Medulla oblongata (tissue), 1 donor: ENCODE measurements around the gene HLA-DOA.

Experiments used
- DNase-seq: peaks from one replicate; pipeline ENCODE4 v3.0.0-alpha.2; 2015; ENCODE audit errors: extremely low spot score

The HLA-DOA gene

DNA sequence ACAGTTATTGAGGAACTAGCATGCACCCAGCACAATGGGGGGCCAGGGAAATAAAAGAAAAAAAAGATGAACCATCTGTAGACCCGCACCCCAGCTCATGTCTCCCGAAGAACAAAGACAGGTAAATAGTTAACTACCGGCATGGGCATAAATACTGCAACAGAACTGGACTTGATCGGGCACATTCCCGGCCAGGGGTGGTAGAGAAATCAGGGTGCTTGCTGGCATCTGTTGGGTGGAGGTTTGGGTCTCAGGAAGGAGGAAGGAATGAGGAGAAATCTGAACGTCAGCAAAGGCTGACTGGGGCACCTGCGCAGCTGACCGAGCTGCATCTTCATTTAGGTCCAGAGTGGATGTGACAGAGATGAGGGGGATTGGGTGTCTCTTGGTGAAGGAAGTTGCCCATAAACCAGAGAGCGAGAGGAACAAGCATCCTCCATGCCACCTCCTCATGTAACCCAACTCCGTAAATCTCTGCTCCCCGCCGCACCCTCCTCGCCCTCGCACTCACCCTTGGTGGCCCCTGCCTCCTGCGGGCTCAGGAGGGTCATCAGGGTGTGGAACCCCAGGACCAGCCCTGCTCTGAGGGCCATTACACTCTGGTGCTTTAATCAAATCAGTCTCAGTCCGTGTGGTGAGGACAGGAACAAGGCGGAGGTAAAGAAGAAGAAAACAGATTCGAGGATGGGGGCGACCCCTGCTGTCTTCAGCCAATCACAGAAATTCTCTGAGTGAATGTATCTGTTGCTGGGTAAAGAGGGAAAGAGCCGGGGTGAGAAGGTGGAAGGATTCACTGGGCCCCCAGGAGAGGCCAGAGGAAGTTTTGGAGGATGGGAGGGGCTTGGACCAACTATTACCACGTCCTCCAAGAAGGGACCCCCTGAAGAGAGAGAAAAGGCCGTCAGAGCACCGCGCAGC, at the start of gene HLA-DOA:
TSS of gene HLA-DOA (minus strand) at position 648 of the 918 bp plus-strand sequence.
- DNase-seq: peak; percentile 73

GRCh38 chr6:33057222-33058150, 48.1 kb upstream of the HLA-DOA start:
- DNase-seq: no peak

- no peak for DNase-seq
Measured at GRCh38 chr6:33053230-33053629, 43.8 kb upstream of the HLA-DOA start.

DNA sequence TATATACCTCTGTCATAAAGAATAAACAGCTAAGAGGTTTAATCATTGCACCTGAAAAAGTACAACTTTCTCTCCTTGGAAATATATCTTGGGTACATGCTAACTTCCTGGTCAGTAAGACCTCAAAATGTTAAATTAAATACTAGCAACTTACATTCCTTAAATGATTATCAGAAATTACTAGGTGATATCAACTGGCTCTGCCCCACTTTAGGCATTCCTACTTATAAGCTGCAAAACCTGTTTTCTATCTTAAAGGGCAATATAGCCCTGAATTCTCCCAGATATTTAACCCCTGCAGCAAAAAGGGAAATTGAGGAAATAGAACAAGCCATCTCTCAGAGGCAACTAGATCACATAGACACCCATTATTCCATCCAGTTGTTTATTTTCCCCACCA, 43.2 kb upstream of the HLA-DOA start:
- DNase-seq: no peak

- DNase-seq: peak; percentile 38
Measured at GRCh38 chr6:33050014-33050810, 40.8 kb upstream of the HLA-DOA start.

GRCh38 chr6:33049323-33050013, 40.1 kb upstream of the HLA-DOA start:
- no peak for DNase-seq

- no peak for DNase-seq
Measured at GRCh38 chr6:33040157-33040556, 30.8 kb upstream of the HLA-DOA start.

- no peak for DNase-seq
Measured at GRCh38 chr6:33036535-33036934, 27.1 kb upstream of the HLA-DOA start.

DNA sequence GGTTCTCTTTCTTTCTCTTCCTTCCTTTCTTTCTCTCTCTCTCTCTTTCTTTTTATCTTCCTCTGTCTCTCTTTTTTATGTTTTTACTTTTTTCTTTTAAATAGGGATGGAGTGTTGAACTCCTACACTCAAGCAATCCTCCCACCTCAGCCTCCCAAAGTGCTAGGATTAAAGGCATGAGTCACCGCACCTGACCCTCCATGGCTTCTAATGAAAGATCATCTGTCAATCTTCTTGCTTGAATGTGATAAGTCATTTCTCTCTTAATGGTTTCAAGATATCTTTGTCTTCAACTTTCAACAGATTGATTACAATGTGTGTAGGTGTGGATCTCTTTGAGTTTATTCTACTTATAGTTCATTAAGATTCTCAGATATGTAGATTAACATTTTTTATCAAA, 25.2 kb upstream of the HLA-DOA start:
- DNase-seq: no peak

- DNase-seq: no peak
Measured at GRCh38 chr6:33030245-33030644, 20.9 kb upstream of the HLA-DOA start.

GRCh38 chr6:33029328-33030184, 20.2 kb upstream of the HLA-DOA start:
- DNase-seq: peak; percentile 87

DNA sequence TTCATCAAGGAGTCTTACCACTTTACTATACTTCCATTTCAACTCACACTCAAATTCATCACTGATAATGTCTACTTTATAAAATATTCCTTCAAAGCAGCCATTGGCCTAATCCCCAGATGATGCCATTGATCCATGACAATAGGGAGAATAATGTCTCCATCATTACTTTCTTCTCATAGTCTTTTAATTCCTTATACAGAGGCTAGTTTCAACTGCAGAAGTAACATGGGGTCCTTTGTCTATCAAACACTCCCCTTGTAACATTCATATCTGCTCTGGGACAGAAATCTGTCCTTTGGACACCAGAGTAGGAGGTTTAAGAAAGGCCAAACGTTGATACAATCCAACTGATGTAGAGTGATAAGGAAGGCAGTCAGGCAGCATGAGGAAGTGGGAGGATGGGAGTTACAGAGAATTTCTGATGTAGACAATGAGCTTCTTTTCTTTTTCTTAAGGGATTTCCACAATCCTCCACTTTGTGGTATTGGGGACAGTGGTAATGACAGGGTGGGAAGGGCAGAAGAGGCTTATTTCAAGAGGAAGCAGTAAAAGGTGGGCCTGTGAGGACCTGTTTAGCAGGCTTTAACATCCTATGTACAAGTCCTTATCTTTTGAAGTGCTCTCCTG, 18.9 kb upstream of the HLA-DOA start:
- no peak for DNase-seq

DNA sequence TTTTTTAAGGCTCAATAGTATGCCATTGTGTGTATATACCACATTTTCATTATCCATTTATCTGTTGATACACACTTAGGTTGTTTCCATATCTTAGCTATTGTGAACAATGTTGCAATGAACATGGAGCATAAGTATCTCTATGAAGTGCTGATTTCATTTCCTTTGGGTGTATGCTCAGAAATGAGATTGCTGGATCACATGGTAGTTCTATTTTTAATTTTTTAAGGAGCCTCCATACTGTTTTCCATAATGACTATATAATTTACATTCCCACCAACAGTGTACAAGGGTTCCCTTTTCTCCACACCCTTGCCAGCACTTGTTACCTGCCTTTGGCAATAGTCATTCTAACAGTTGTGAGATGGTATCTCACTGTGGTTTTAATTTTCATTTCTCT, 15.1 kb upstream of the HLA-DOA start:
- DNase-seq: no peak

DNA sequence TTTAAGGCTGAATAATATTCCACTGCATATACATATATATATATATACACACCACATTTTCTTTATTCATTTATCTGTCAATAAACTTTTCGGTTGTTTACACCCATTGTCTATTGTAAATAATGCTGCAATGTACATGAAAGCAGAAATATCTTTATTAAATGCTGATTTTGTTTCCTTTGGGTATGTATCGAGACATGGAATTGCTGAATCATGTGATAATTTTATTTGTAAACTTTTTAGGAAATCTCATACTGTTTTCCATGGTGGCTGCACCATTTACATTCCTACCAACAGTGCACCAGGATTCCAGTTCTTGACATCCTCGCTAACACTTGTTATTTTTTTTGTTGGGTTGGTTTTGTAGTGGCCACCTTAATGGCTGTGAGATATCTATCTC, 14.1 kb upstream of the HLA-DOA start:
- no peak for DNase-seq

GRCh38 chr6:33021917-33022316, 12.5 kb upstream of the HLA-DOA start:
- no peak for DNase-seq

DNA sequence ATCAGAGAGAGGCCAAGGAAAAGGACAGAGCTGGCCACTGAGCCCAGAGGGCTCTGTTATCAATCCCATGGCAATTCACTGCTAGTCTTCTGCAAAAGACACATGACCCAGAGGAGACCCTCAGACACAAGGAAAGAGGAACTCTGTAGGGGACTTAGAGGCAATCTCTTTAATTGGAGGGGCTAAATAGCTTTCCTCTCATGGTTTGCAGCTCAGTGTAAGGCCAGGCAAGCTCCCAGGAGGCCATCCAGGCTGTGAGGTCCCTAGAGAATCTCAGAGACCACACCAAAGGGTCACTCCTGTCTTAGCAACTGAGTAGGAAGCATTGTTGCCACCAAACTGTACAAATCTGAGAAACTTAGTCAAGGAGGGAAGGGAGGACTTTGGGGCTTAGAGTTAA, 10.0 kb upstream of the HLA-DOA start:
- DNase-seq: no peak

DNA sequence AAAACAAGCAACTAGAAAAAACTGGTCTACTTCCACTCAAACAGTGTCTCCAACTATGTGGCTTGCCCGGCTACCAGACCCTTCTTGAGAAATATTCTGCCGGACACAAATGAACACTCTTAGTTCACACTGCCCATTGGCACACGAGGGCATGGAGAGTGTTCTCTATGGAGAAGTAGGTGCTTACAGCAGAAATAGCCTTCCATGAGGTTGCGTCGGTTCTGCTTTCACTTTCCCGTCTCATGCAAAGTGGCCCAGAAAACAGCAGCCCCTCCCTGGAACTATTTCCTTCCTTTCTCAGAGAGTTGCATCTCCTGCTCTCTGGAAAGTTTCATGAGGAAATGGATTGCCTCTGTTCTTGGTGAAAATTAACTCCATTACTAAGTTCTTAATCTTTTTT, 9.5 kb upstream of the HLA-DOA start:
- DNase-seq: peak; percentile 94

DNA sequence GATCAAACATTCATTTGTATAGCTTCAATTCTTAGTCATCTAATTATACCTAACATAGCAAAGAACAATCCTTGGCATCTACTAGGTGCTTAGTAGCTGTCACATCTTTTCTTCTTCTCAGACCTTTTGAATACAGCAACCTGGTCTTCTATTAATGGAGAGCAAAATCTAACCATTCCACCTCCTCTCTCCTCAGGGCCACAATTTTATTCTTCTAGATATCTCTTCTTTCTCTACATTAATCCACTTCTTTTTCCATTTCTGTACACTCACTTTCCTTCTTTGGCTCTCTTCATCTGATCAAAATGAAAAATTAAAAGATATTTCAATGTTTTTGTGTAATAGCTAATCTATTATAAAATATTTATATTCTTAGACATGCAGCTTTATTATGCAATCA, 9.0 kb upstream of the HLA-DOA start:
- no peak for DNase-seq

DNA sequence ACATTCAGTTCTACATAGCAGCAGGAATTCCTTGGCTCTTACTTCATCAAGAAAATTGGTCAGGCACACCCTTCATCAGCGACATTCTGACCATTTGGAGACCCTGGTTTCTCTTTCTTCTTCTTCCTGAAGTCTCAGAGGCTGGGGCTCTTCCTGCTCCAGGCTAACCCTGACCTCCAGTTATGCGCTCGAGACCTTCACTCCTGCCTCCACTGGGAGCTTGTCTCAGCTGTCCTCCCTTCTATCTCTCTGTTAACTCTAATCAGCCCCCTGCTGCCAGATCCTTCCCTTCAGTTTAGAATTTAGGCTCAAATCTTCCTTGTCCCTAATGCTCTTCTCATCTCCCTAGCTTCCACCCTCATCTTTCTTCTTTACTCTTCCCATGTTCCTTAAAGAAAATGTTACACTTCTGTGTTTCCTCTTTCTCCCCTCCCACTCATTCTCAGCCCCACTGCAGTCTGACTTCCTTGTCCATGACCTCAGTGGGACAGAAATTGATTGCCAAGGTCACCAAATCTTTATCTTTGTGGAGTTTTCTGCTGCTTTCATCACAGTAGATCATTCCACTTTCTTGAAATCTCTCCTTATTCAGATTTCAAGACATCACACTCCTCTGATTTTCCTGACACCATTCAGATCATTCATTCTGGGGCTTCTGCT, 8.4 kb upstream of the HLA-DOA start:
- peak; percentile 55 for DNase-seq
